HepG2 (cell line): ENCODE results near the gene PRRC2A. TPM values are rescaled to one million over a fixed set of nuclear protein-coding genes. Genes with fewer than 3 reads are reported as not detected.

Experiments
- ATF1 ChIP-seq: IDR thresholded peaks from 2 replicates; pipeline ENCODE4 v1.6.1; 2016; ENCODE audit warnings: mild to moderate bottlenecking, control low read depth
- CHD4 ChIP-seq: fragments of 200-600 bp; sonication (generic); IDR thresholded peaks from 2 replicates; pipeline ENCODE4 v1.7.0; 2017; ENCODE audit warnings: mild to moderate bottlenecking, low read length, borderline replicate concordance
- EP300 ChIP-seq, 3 experiments: sonication (generic) in 1 of 3; formaldehyde crosslinking in 1 of 3; IDR thresholded peaks; 2 replicates each; pipeline versions ENCODE4 v1.5.1 to v1.6.1; 2011 to 2020; ENCODE audit warnings: low read depth in 2 of 3, low read length in 2 of 3, borderline replicate concordance in 1 of 3, improper control_type of control experiment in 1 of 3, mild to moderate bottlenecking in 1 of 3, missing genetic modification reagents in 1 of 3, moderate library complexity in 1 of 3
- HNF4G ChIP-seq, 2 experiments: sonication (generic) in 1 of 2; formaldehyde crosslinking in 1 of 2; IDR thresholded peaks; 2 replicates each; pipeline versions ENCODE4 v1.4.0 to v1.6.1; 2011 to 2020; ENCODE audit warnings: borderline replicate concordance in 2 of 2, low read depth in 2 of 2, mild to moderate bottlenecking in 2 of 2, low read length in 1 of 2, missing genetic modification reagents in 1 of 2, moderate library complexity in 1 of 2
- IRF2 ChIP-seq: IDR thresholded peaks from 2 replicates; pipeline ENCODE4 v1.6.1; 2018; ENCODE audit warnings: missing genetic modification reagents, missing compliant biosample characterization
- KDM3A ChIP-seq: IDR thresholded peaks from 2 replicates; pipeline ENCODE4 v1.6.1; 2018; ENCODE audit warnings: low read depth, missing compliant biosample characterization
- PTBP1 ChIP-seq: fragments of 200-400 bp; formaldehyde crosslinking; IDR thresholded peaks from 2 replicates; pipeline ENCODE4 v1.6.1; 2018; ENCODE audit warnings: low read length, low read depth; ENCODE audit not compliant: poor library complexity, severe bottlenecking
- REST ChIP-seq, 2 experiments: IDR thresholded peaks; 2 replicates each; pipeline ENCODE4 v1.6.1; 2011 to 2012; ENCODE audit warnings: low read length in 2 of 2, borderline replicate concordance in 1 of 2, low read depth in 1 of 2, mild to moderate bottlenecking in 1 of 2, moderate library complexity in 1 of 2
- RFXANK ChIP-seq: IDR thresholded peaks from 2 replicates; pipeline ENCODE4 v1.6.1; 2016
- SALL1 ChIP-seq: sonication (generic); formaldehyde crosslinking; IDR thresholded peaks from 2 replicates; pipeline ENCODE4 v1.8.0; 2022; ENCODE audit warnings: mild to moderate bottlenecking, missing genetic modification reagents
- ZFP1 ChIP-seq: IDR thresholded peaks from 2 replicates; pipeline ENCODE4 v1.6.1; 2016
- ZNF281 ChIP-seq: sonication (generic); formaldehyde crosslinking; IDR thresholded peaks from 2 replicates; pipeline ENCODE4 v1.4.0; 2020; ENCODE audit warnings: missing genetic modification reagents, borderline replicate concordance
- ZNF367 ChIP-seq: sonication (generic); formaldehyde crosslinking; IDR thresholded peaks from 2 replicates; pipeline ENCODE4 v1.4.0; 2020; ENCODE audit warnings: missing genetic modification reagents, borderline replicate concordance
- polyA plus RNA-seq, 8 experiments: library from polyadenylated mRNA; depleted of rRNA in 3 of 8; stranded (reverse) in 7 of 8; unstranded in 1 of 8; fragments of >200 nt; fragmentation: Illumina TruSeq in 4 of 8; extraction: Trizol in 4 of 8; gene quantifications; 2 replicates each; pipeline versions ENCODE4 v1.2.1 to v1.2.3, GENCODE V29; 2011 to 2016; ENCODE audit warnings: low read depth in 4 of 8, missing spikeins in 1 of 8, mixed read lengths in 1 of 8; ENCODE audit not compliant: insufficient read depth in 1 of 8
- total RNA-seq, 5 experiments: library from RNA; depleted of rRNA; stranded (reverse); fragments of >200 nt; fragmentation: Illumina TruSeq; extraction: Trizol; gene quantifications; 2 replicates each; pipeline ENCODE4 v1.2.3, GENCODE V29; 2016; ENCODE audit warnings: low read depth in 1 of 5
- TF ChIP-seq, protein P1 (sequence below): sonication (generic); formaldehyde crosslinking; IDR thresholded peaks from 2 replicates; pipeline ENCODE4 v1.8.1; 2023; ENCODE audit warnings: missing genetic modification reagents, inconsistent platforms, borderline replicate concordance
- TF ChIP-seq, protein P2 (sequence below): sonication (generic); formaldehyde crosslinking; IDR thresholded peaks from 2 replicates; pipeline ENCODE4 v1.5.0; 2020; ENCODE audit warnings: missing genetic modification reagents
- TF ChIP-seq, protein P3 (sequence below): sonication (generic); formaldehyde crosslinking; IDR thresholded peaks from 2 replicates; pipeline ENCODE4 v1.4.0; 2020; ENCODE audit warnings: mild to moderate bottlenecking, low read depth, missing genetic modification reagents

Gene PRRC2A
- total and polyA plus RNA-seq, 2 of the 13 experiments (the other 11 are each of a cell fraction or from before 2014, with no cell fraction given) = 38.9 to 47.4 TPM

DNA sequence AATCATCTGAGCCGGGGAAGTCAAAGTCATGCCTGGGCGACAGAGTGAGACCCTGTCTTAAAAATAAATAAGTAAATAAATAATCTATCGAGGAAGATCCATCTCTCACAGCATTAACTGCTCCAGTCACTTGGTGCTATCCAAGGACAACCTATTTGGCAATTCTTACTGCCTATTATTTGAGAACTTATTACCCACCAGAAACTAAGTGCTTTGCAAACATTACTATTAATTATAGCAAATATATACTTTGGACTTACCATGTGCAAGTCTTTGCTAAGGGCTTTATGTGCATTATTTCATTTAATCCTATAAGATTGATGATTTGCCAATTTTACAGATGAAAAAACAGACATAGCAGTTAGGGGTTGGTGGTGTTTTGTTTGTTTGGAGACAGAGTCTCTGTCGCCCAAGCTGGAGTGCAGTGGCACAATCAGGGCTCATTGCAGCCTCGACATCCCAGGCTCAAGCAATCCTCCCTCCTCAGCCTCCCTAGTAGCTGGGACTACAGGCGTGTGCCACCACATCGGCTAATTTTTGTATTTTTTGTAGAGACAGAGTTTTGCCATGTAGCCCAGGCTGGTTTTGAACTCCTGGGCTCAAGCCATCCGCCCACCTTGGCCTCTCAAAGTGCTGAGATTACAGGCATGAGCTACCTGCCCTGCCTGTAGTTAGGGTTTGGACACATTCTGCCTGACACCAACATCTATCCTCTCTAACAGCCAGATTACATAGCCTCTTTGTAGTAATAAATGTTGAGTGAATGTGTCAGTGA lies 34.2 kb downstream of the PRRC2A start (continued):
- TF ChIP-seq REST (IDR thresholded peaks at IDR 0.05; ENCODE audit: borderline replicate concordance in 1 of 2, low read depth in 1 of 2, low read length in 2 of 2) (no peak), ZFP1 (CRISPR knock-in tag) (no peak), HNF4G (IDR thresholded peaks at IDR 0.05; ENCODE audit: borderline replicate concordance, low read depth, low read length) (0 out of 2 replicates have a peak, but pooled peaks have one; percentile 25), HNF4G (CRISPR knock-in tag; IDR thresholded peaks at IDR 0.05; ENCODE audit: borderline replicate concordance, low read depth) (no peak), PTBP1 (no peak), RFXANK (no peak), EP300 (IDR thresholded peaks at IDR 0.05; ENCODE audit: low read depth in 2 of 2, low read length in 2 of 2) (0 out of 4 replicates have a peak, but pooled peaks of 1 of the 2 experiments have one; percentile 30), EP300 (CRISPR knock-in tag; IDR thresholded peaks at IDR 0.05; ENCODE audit: borderline replicate concordance) (no peak), ATF1 (CRISPR knock-in tag) (no peak), SALL1 (CRISPR knock-in tag) (peak; percentile 26; the same call in 1 of the 2 replicates), IRF2 (no peak), KDM3A (CRISPR knock-in tag) (no peak), ZNF367 (no peak), ZNF281 (CRISPR knock-in tag) (no peak), CHD4 (peak; percentile 23; the same call in 1 of the 2 replicates)
- TF ChIP-seq, protein P1, sequence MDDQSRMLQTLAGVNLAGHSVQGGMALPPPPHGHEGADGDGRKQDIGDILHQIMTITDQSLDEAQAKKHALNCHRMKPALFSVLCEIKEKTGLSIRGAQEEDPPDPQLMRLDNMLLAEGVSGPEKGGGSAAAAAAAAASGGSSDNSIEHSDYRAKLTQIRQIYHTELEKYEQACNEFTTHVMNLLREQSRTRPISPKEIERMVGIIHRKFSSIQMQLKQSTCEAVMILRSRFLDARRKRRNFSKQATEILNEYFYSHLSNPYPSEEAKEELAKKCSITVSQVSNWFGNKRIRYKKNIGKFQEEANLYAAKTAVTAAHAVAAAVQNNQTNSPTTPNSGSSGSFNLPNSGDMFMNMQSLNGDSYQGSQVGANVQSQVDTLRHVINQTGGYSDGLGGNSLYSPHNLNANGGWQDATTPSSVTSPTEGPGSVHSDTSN (CRISPR knock-in tag) = no peak
- TF ChIP-seq, protein P2, sequence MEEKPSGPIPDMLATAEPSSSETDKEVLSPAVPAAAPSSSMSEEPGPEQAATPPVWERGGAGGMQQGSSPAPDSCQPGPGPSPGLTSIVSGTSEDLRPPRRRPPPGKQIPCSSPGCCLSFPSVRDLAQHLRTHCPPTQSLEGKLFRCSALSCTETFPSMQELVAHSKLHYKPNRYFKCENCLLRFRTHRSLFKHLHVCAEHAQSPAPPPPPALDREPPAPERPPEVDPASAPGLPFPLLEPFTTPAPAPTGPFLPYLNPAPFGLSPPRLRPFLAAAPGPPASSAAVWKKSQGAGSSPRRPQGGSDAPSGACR = no peak
- TF ChIP-seq, protein P3, sequence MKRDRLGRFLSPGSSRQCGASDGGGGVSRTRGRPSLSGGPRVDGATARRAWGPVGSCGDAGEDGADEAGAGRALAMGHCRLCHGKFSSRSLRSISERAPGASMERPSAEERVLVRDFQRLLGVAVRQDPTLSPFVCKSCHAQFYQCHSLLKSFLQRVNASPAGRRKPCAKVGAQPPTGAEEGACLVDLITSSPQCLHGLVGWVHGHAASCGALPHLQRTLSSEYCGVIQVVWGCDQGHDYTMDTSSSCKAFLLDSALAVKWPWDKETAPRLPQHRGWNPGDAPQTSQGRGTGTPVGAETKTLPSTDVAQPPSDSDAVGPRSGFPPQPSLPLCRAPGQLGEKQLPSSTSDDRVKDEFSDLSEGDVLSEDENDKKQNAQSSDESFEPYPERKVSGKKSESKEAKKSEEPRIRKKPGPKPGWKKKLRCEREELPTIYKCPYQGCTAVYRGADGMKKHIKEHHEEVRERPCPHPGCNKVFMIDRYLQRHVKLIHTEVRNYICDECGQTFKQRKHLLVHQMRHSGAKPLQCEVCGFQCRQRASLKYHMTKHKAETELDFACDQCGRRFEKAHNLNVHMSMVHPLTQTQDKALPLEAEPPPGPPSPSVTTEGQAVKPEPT (CRISPR knock-in tag) = 0 out of 2 replicates have a peak, but pooled peaks have one; percentile 47
